ENCODE data around the gene FAR2.
A peak's percentile ranks its signal among the peaks of the same experiment; 100 is the strongest.

The FAR2 gene

DNA sequence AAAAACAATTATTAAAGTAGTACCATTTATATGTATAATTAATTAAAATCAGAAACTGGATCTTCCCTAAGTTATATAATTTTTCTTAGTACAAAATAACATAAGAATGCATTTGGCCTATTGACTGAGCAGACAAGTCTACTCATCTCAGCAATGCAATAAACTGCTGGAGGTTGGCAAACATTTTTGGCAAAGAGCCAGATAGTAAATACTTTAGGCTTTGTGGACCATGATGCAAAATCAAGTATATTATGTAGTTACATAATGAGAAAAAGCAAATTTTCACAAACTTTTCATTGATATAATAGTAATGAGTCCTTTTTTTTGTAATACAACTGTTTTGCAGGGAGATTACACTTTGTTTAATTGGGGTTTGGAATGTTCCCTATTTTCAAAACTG lies 201.0 kb downstream of the FAR2 start (continued):
- TF ChIP-seq, protein P1, sequence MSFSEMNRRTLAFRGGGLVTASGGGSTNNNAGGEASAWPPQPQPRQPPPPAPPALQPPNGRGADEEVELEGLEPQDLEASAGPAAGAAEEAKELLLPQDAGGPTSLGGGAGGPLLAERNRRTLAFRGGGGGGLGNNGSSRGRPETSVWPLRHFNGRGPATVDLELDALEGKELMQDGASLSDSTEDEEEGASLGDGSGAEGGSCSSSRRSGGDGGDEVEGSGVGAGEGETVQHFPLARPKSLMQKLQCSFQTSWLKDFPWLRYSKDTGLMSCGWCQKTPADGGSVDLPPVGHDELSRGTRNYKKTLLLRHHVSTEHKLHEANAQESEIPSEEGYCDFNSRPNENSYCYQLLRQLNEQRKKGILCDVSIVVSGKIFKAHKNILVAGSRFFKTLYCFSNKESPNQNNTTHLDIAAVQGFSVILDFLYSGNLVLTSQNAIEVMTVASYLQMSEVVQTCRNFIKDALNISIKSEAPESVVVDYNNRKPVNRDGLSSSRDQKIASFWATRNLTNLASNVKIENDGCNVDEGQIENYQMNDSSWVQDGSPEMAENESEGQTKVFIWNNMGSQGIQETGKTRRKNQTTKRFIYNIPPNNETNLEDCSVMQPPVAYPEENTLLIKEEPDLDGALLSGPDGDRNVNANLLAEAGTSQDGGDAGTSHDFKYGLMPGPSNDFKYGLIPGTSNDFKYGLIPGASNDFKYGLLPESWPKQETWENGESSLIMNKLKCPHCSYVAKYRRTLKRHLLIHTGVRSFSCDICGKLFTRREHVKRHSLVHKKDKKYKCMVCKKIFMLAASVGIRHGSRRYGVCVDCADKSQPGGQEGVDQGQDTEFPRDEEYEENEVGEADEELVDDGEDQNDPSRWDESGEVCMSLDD (tag by site-specific recombination; IDR thresholded peaks at IDR 0.05): no peak
- TF ChIP-seq MYNN (tag by site-specific recombination; IDR thresholded peaks at IDR 0.05; ENCODE audit: borderline replicate concordance) (no peak), ZNF19 (tag by site-specific recombination; IDR thresholded peaks at IDR 0.05; ENCODE audit: low read depth) (no peak), MZF1 (tag by site-specific recombination; IDR thresholded peaks at IDR 0.05; ENCODE audit: borderline replicate concordance) (no peak), ZNF624 (tag by site-specific recombination; IDR thresholded peaks at IDR 0.05) (no peak), ZXDB (tag by site-specific recombination; IDR thresholded peaks at IDR 0.05) (no peak), ZNF776 (tag by site-specific recombination; IDR thresholded peaks at IDR 0.05; ENCODE audit: borderline replicate concordance) (no peak), ZNF560 (tag by site-specific recombination; IDR thresholded peaks at IDR 0.05; ENCODE audit: borderline replicate concordance) (no peak), PRDM1 (tag by site-specific recombination; IDR thresholded peaks at IDR 0.05) (no peak), ZNF585B (tag by site-specific recombination; IDR thresholded peaks at IDR 0.05) (no peak), ZNF2 (tag by site-specific recombination; IDR thresholded peaks at IDR 0.05) (no peak), OSR2 (tag by site-specific recombination; IDR thresholded peaks at IDR 0.05) (no peak), SETDB1 (IDR thresholded peaks at IDR 0.05; ENCODE audit: insufficient read length, low read length) (no peak), ZNF324 (tag by site-specific recombination; IDR thresholded peaks at IDR 0.05) (no peak), ZNF394 (tag by site-specific recombination; IDR thresholded peaks at IDR 0.05; ENCODE audit: borderline replicate concordance) (no peak), ZNF660 (tag by site-specific recombination; IDR thresholded peaks at IDR 0.05) (peak; percentile 99), SCRT2 (tag by site-specific recombination; IDR thresholded peaks at IDR 0.05) (no peak), HOXA7 (CRISPR knock-in tag; IDR thresholded peaks at IDR 0.05; ENCODE audit: borderline replicate concordance) (no peak), ZNF529 (tag by site-specific recombination; IDR thresholded peaks at IDR 0.05; ENCODE audit: insufficient replicate concordance) (peak; percentile 55), ZNF76 (tag by site-specific recombination; IDR thresholded peaks at IDR 0.05; ENCODE audit: borderline replicate concordance, low read depth) (no peak), RBAK (tag by site-specific recombination; IDR thresholded peaks at IDR 0.05) (no peak), ZNF558 (tag by site-specific recombination; IDR thresholded peaks at IDR 0.05) (0 out of 2 replicates have a peak, but pooled peaks have one; percentile 19), ZNF37A (tag by site-specific recombination; IDR thresholded peaks at IDR 0.05) (peak; percentile 76; the same call in 1 of the 2 replicates), ZNF561 (tag by site-specific recombination; IDR thresholded peaks at IDR 0.05; ENCODE audit: borderline replicate concordance) (peak; percentile 54; the same call in 1 of the 2 replicates), ZNF311 (tag by site-specific recombination; IDR thresholded peaks at IDR 0.05; ENCODE audit: borderline replicate concordance) (no peak), GLI2 (tag by site-specific recombination; IDR thresholded peaks at IDR 0.05; ENCODE audit: borderline replicate concordance, low read depth) (no peak)
- TF ChIP-seq, protein P2, sequence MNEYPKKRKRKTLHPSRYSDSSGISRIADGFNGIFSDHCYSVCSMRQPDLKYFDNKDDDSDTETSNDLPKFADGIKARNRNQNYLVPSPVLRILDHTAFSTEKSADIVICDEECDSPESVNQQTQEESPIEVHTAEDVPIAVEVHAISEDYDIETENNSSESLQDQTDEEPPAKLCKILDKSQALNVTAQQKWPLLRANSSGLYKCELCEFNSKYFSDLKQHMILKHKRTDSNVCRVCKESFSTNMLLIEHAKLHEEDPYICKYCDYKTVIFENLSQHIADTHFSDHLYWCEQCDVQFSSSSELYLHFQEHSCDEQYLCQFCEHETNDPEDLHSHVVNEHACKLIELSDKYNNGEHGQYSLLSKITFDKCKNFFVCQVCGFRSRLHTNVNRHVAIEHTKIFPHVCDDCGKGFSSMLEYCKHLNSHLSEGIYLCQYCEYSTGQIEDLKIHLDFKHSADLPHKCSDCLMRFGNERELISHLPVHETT (tag by site-specific recombination; IDR thresholded peaks at IDR 0.05): no peak
- TF ChIP-seq, protein P3, sequence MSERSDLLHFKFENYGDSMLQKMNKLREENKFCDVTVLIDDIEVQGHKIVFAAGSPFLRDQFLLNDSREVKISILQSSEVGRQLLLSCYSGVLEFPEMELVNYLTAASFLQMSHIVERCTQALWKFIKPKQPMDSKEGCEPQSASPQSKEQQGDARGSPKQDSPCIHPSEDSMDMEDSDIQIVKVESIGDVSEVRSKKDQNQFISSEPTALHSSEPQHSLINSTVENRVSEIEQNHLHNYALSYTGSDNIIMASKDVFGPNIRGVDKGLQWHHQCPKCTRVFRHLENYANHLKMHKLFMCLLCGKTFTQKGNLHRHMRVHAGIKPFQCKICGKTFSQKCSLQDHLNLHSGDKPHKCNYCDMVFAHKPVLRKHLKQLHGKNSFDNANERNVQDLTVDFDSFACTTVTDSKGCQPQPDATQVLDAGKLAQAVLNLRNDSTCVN (tag by site-specific recombination; optimal IDR thresholded peaks at IDR 0.05): no peak
- TF ChIP-seq, protein P4, sequence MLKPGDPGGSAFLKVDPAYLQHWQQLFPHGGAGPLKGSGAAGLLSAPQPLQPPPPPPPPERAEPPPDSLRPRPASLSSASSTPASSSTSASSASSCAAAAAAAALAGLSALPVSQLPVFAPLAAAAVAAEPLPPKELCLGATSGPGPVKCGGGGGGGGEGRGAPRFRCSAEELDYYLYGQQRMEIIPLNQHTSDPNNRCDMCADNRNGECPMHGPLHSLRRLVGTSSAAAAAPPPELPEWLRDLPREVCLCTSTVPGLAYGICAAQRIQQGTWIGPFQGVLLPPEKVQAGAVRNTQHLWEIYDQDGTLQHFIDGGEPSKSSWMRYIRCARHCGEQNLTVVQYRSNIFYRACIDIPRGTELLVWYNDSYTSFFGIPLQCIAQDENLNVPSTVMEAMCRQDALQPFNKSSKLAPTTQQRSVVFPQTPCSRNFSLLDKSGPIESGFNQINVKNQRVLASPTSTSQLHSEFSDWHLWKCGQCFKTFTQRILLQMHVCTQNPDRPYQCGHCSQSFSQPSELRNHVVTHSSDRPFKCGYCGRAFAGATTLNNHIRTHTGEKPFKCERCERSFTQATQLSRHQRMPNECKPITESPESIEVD (tag by site-specific recombination; IDR thresholded peaks at IDR 0.05): peak; percentile 68
- TF ChIP-seq, protein P5, sequence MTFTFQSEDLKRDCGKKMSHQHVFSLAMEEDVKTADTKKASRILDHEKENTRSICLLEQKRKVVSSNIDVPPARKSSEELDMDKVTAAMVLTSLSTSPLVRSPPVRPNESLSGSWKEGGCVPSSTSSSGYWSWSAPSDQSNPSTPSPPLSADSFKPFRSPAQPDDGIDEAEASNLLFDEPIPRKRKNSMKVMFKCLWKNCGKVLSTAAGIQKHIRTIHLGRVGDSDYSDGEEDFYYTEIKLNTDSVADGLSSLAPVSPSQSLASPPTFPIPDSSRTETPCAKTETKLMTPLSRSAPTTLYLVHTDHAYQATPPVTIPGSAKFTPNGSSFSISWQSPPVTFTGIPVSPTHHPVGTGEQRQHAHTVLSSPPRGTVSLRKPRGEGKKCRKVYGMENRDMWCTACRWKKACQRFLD (tag by site-specific recombination; IDR thresholded peaks at IDR 0.05): no peak
- TF ChIP-seq, protein P6, sequence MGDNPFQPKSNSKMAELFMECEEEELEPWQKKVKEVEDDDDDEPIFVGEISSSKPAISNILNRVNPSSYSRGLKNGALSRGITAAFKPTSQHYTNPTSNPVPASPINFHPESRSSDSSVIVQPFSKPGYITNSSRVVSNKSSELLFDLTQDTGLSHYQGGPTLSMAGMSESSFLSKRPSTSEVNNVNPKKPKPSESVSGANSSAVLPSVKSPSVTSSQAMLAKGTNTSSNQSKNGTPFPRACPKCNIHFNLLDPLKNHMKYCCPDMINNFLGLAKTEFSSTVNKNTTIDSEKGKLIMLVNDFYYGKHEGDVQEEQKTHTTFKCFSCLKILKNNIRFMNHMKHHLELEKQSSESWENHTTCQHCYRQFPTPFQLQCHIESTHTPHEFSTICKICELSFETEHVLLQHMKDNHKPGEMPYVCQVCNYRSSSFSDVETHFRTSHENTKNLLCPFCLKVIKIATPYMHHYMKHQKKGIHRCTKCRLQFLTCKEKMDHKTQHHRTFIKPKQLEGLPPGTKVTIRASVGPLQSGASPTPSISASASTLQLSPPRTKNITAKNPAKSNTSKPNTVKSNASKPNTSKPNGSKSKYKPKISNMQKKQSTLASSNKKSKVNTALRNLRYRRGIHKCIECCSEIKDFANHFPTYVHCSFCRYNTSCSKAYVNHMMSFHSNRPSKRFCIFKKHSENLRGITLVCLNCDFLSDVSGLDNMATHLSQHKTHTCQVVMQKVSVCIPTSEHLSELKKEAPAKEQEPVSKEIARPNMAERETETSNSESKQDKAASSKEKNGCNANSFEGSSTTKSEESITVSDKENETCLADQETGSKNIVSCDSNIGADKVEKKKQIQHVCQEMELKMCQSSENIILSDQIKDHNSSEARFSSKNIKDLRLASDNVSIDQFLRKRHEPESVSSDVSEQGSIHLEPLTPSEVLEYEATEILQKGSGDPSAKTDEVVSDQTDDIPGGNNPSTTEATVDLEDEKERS (tag by site-specific recombination; IDR thresholded peaks at IDR 0.05): no peak
